ENCODE measurements around the gene SERGEF. TPM values are rescaled to one million over a fixed set of nuclear protein-coding genes. Genes with fewer than 3 reads are reported as not detected.

SERGEF gene
- total RNA-seq, 1 experiment from 2014 or later, result 31.4 TPM

- Histone ChIP-seq H3K79me2 (ENCODE audit: insufficient read depth, low read length) (no peaks in the 10 kb centered on the region), H2AFZ (ENCODE audit: low read length) (no peak overlapping the region), H4K5ac (ENCODE audit: insufficient read length, low read depth, low read length) (no peak overlapping the region), H3K4me1 (ENCODE audit: insufficient read depth, low read length) (0 out of 2 replicates have a peak, but pooled peaks cover 2% of the 10 kb centered on the region), H3K4me2 (ENCODE audit: insufficient read depth, insufficient read length, low read length) (no peak overlapping the region), H3K79me1 (ENCODE audit: insufficient read depth, low read depth, low read length, poor library complexity, severe bottlenecking) (no peaks in the 10 kb centered on the region), H3K9ac (ENCODE audit: extremely low read depth, insufficient read length, low read length) (no peak overlapping the region), H3K23ac (ENCODE audit: insufficient read length, low read depth, low read length) (no peak overlapping the region), H4K20me1 (ENCODE audit: control insufficient read depth, insufficient read depth, insufficient read length) (no peaks in the 10 kb centered on the region), H2AK5ac (ENCODE audit: insufficient read length, low read length) (no peak overlapping the region), H4K8ac (replicated peaks; ENCODE audit: insufficient read length, low read depth, low read length) (no peak overlapping the region), H2BK12ac (ENCODE audit: insufficient read length, low read depth, low read length) (no peak overlapping the region), H2BK120ac (ENCODE audit: low read depth, low read length, poor library complexity, severe bottlenecking) (no peak overlapping the region), H3T11ph (ENCODE audit: low read length) (no peak overlapping the region), H3K4ac (ENCODE audit: low read depth, low read length) (no peak overlapping the region), H3K56ac (ENCODE audit: insufficient read length, low read depth, low read length) (no peak overlapping the region), H3K27ac (ENCODE audit: insufficient read length, low read depth, low read length) (no peak overlapping the region), H3K18ac (ENCODE audit: insufficient read length, low read depth, low read length) (no peak overlapping the region), H3K14ac (ENCODE audit: insufficient read depth, low read length) (no peak overlapping the region), H3K27me3 (ENCODE audit: insufficient read depth, low read length) (0 out of 2 replicates have a peak, but pooled peaks cover 2% of the 10 kb centered on the region), H2BK5ac (ENCODE audit: insufficient read length, low read length) (no peak overlapping the region), H4K91ac (ENCODE audit: insufficient read length, low read depth, low read length) (no peak overlapping the region), H2BK15ac (ENCODE audit: low read depth, low read length) (no peak overlapping the region), H3K23me2 (ENCODE audit: insufficient read length, low read depth, low read length, poor library complexity, severe bottlenecking) (no peaks in the 10 kb centered on the region), H3K9me3 (ENCODE audit: control insufficient read depth, low read depth, low read length) (no peaks in the 10 kb centered on the region), H2BK20ac (ENCODE audit: low read depth, low read length, poor library complexity, severe bottlenecking) (no peak overlapping the region)
- H3K9me3 Mint-ChIP-seq, result peaks cover 2 to 7% of the 10 kb centered on the region in 2 experiments; a peak in 2 of 5 replicates
- H3K4me1 Mint-ChIP-seq, result peaks cover 23 to 28% of the 10 kb centered on the region in 2 experiments
- H3K36me3 Mint-ChIP-seq (ENCODE audit: insufficient read depth in 1 of 3, low read depth in 3 of 3), result peaks cover 0 to 6% (median 2%) of the 10 kb centered on the region in 3 experiments; a peak in 3 of 7 replicates
- no CpG with 5 or more reads among the region's 4 CpGs for WGBS (ENCODE audit: extremely low coverage, insufficient read length, low lambda C conversion rate)
- TF ChIP-seq CTCF (conservative IDR thresholded peaks at IDR 0.05), result no peak
- H3K27me3 Mint-ChIP-seq (ENCODE audit: low read depth), result peaks cover 10% of the 10 kb centered on the region
- H3K4me3 Mint-ChIP-seq, result no peak overlapping the region
- DNase-seq, result no peak
- H3K27ac Mint-ChIP-seq, result no peak overlapping the region
Measured at GRCh38 chr11:17802491-17802890, 210.4 kb downstream of the SERGEF start.
